KMS-11 (cell line): ENCODE data around the gene COX8A.

Experiments used
- H2AFZ ChIP-seq: fragments of 200-600 bp; sonication (generic); 2 replicates; pipeline ENCODE4 v1.6.1; 2016; ENCODE audit warnings: antibody characterized with exemption, mixed run types, low read depth
- H3K27ac ChIP-seq: fragments of 200-600 bp; sonication (generic); 2 replicates; pipeline ENCODE4 v1.6.1; 2016; ENCODE audit warnings: mild to moderate bottlenecking, mixed run types
- H3K27me3 ChIP-seq: fragments of 200-600 bp; sonication (generic); 2 replicates; pipeline ENCODE4 v1.6.1; 2017; ENCODE audit warnings: mild to moderate bottlenecking, low read depth, mixed run types, moderate library complexity; ENCODE audit not compliant: insufficient read depth
- H3K36me3 ChIP-seq: fragments of 200-600 bp; sonication (generic); 2 replicates; pipeline ENCODE4 v1.6.1; 2017; ENCODE audit warnings: mild to moderate bottlenecking, mixed run types; ENCODE audit not compliant: insufficient read depth
- H3K4me1 ChIP-seq: fragments of 200-600 bp; sonication (generic); 2 replicates; pipeline ENCODE4 v1.6.1; 2016; ENCODE audit warnings: mild to moderate bottlenecking, low read depth, mixed run types; ENCODE audit not compliant: poor library complexity, severe bottlenecking
- H3K4me2 ChIP-seq: fragments of 200-600 bp; sonication (generic); 2 replicates; pipeline ENCODE4 v1.7.0; 2016; ENCODE audit warnings: mild to moderate bottlenecking, mixed run types
- H3K4me3 ChIP-seq: fragments of 200-600 bp; sonication (generic); IDR thresholded peaks from 2 replicates; pipeline ENCODE4 v1.6.1; 2017; ENCODE audit warnings: low read depth, low read length, mixed read lengths; ENCODE audit not compliant: insufficient read depth
- H3K79me2 ChIP-seq: fragments of 200-600 bp; sonication (generic); 2 replicates; pipeline ENCODE4 v1.6.1; 2016; ENCODE audit warnings: low read depth, mixed run types; ENCODE audit not compliant: insufficient read depth
- H3K9ac ChIP-seq: fragments of 200-600 bp; sonication (generic); 2 replicates; pipeline ENCODE4 v1.6.1; 2016; ENCODE audit warnings: mild to moderate bottlenecking, mixed run types
- H4K20me1 ChIP-seq: fragments of 200-600 bp; sonication (generic); 2 replicates; pipeline ENCODE4 v1.6.1; 2016; ENCODE audit warnings: mild to moderate bottlenecking, mixed run types; ENCODE audit not compliant: insufficient read depth
- TF ChIP-seq, protein P1 (sequence below): fragments of 200-600 bp; sonication (generic); conservative IDR thresholded peaks from 2 replicates; pipeline ENCODE4 v1.6.1; 2017; ENCODE audit warnings: low read depth, mild to moderate bottlenecking, antibody characterized with exemption, low read length, moderate library complexity, mixed read lengths

Gene COX8A

GRCh38 chr11:64018310-64018709 is 43.9 kb downstream of the COX8A start:
- Histone ChIP-seq H2AFZ (no peak overlapping the region), H3K36me3 (no peaks in the 10 kb centered on the region), H3K4me2 (no peak overlapping the region), H4K20me1 (no peaks in the 10 kb centered on the region), H3K79me2 (no peaks in the 10 kb centered on the region), H3K27ac (no peak overlapping the region), H3K9ac (no peak overlapping the region), H3K4me3 (no peak overlapping the region), H3K27me3 (no peaks in the 10 kb centered on the region), H3K4me1 (no peaks in the 10 kb centered on the region)
- TF ChIP-seq, protein P1, sequence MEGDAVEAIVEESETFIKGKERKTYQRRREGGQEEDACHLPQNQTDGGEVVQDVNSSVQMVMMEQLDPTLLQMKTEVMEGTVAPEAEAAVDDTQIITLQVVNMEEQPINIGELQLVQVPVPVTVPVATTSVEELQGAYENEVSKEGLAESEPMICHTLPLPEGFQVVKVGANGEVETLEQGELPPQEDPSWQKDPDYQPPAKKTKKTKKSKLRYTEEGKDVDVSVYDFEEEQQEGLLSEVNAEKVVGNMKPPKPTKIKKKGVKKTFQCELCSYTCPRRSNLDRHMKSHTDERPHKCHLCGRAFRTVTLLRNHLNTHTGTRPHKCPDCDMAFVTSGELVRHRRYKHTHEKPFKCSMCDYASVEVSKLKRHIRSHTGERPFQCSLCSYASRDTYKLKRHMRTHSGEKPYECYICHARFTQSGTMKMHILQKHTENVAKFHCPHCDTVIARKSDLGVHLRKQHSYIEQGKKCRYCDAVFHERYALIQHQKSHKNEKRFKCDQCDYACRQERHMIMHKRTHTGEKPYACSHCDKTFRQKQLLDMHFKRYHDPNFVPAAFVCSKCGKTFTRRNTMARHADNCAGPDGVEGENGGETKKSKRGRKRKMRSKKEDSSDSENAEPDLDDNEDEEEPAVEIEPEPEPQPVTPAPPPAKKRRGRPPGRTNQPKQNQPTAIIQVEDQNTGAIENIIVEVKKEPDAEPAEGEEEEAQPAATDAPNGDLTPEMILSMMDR, result no peak

GRCh38 chr11:64019106-64020037 is 45.0 kb downstream of the COX8A start:
- Histone ChIP-seq H3K36me3 (no peaks in the 10 kb centered on the region), H3K4me2 (no peak overlapping the region), H3K4me1 (no peaks in the 10 kb centered on the region), H3K4me3 (no peak overlapping the region), H3K9ac (no peak overlapping the region), H3K27ac (no peak overlapping the region), H4K20me1 (no peaks in the 10 kb centered on the region), H2AFZ (no peak overlapping the region), H3K27me3 (no peaks in the 10 kb centered on the region), H3K79me2 (no peaks in the 10 kb centered on the region)
- TF ChIP-seq, protein P1, result no peak

DNA sequence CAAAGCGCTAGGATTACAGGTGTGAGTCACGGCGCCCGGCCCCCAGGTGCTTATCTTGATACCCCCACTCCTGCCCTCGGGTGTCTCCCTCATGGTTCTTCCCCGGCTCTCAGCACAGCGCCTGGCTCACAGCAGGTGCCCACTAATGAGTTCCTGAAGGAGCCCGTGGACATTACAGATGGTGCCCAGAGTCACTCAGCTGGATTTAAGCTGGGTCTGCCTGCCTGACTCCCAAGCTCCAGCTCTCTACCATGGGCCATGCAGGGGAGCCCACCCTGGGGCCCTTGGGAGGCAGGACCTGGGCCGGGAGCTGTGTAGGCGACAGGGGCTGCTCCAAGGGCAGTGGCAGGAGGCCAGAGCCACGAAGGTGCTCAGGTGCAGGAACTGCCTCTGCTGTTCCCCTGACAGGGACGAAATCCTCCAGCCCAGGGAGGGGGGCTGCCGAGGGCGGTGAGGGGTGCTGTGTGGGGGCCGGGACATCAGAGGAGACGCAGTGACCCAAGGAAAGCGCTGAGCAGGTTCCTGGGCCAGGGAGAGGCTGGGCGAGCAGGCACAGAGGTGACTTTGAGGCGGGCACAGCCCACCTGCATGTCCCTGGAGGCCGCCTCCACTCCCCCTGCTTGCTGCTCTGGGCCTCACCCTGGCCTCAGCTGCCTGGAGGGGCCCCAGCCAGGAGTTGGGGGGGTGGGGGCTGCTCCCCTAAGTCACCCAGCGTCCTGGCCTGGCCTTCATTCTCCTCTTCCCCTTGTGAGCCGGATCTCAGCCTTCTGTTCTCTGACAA is 46.7 kb downstream of the COX8A start:
- Histone ChIP-seq H2AFZ (no peak overlapping the region), H3K27ac (no peak overlapping the region), H3K4me3 (no peak overlapping the region), H3K27me3 (no peaks in the 10 kb centered on the region), H4K20me1 (no peaks in the 10 kb centered on the region), H3K4me1 (peaks cover 11% of the 10 kb centered on the region), H3K9ac (no peak overlapping the region), H3K4me2 (no peak overlapping the region), H3K79me2 (no peaks in the 10 kb centered on the region), H3K36me3 (no peaks in the 10 kb centered on the region)
- TF ChIP-seq, protein P1, result no peak

DNA sequence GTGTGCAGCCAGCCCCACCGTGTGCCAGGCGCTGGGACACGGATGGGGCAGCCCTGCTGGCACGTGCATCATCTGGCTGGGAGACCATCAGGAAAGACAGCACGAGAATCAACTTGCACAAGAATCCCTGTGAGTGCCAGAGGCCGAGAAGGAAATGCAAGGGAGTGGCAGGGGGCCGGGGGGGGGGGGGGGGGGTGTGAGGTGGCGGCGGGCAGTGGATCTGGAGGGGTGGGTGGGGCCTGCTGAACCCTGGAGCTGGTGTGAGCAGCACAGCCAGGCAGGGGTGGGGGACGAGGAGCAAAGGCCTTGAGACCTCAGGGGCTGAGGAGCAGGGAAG is 47.3 kb downstream of the COX8A start:
- H4K20me1 ChIP-seq, result no peaks in the 10 kb centered on the region
- no peak overlapping the region for H3K4me3 ChIP-seq
- no peaks in the 10 kb centered on the region for H3K36me3 ChIP-seq
- H3K79me2 ChIP-seq, result no peaks in the 10 kb centered on the region
- no peaks in the 10 kb centered on the region for H3K27me3 ChIP-seq
- H3K4me2 ChIP-seq, result no peak overlapping the region
- TF ChIP-seq, protein P1, result no peak
- peaks cover 11% of the 10 kb centered on the region for H3K4me1 ChIP-seq
- H3K27ac ChIP-seq, result no peak overlapping the region
- H2AFZ ChIP-seq, result no peak overlapping the region
- no peak overlapping the region for H3K9ac ChIP-seq
